Stimulated activated CD8-positive, alpha-beta memory T cell treated with anti-CD3 and anti-CD28 coated beads, Interleukin-4, amount 100 ng/mL, for 1 hour (primary cell): ENCODE measurements around the gene SORL1.

Experiments
- DNase-seq, 2 donors: peaks; one replicate each; pipeline ENCODE4 v3.0.0-alpha.2; 2020; ENCODE audit warnings: low read depth in 2 of 2, low spot score in 1 of 2

The SORL1 gene

DNA sequence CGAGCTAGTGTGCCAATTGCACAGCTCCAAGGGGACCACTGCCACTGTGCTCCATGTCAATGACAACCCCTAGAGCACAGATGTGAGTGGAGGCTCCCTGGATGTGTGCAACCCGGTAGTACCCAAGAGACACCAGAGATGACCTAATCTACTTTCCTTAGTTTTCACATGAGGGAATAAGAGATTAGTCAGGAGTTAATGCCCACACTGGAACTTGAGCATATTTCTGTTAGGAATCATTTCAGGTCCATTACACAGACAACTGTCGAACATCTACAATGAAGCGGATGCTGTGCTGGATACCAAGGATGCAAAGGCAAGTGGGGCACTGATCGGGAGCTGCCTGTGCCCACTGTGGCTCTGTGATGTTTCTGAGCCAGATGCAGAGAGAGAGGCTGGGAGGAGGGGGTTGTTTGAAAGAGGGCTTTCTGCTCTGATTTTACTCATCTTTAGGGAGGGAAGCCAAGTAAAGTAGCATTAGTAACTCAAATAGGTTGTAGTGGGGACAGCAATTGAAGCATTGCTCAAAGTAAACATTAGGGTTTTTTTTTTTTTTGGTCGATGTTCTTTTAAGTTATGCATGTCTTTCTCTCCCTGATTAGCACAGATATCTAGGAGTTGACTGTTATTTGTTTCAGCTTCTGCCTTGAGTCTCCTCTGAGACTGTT lies 83.1 kb downstream of the SORL1 start:
- DNase-seq = no peak

DNA sequence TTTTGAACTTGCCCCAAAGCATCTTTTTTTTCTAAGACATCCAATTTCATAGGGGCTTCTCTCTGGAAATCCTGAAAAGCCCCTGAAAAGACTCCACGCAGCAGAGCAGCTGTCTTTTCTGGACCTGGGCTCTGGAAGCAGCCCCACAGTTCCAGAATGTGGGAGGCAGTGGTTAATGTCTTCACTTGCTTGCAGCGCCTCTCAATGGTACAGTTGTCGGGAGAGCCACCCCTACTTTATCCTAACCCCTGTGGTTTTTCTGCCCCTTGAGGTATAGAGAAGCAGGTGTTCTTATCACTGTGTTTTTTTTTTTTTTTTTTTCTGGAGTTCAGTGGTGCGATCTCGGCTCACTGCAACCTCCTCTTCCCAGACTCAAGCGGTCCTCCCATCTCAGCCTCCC lies 84.0 kb downstream of the SORL1 start:
- DNase-seq = no peak

DNA sequence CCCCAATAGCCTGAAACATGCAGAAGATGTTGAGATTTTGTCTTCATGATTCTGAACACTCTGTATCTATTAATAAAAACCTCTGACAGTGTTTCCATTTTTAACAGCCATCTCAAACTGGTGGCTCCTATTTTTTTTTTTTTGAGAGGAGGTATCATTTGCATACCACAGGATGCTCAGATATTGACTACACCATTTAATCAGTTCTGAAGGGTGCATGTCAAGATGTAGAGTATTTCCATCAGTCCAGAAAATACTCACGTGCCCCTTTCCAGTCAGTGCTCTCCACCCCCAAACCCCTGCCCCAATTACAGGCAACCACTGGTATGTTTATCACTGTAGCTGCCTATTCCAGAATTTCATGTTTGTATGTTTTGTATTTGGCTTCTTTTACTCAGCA lies 85.9 kb downstream of the SORL1 start:
- no peak for DNase-seq

DNA sequence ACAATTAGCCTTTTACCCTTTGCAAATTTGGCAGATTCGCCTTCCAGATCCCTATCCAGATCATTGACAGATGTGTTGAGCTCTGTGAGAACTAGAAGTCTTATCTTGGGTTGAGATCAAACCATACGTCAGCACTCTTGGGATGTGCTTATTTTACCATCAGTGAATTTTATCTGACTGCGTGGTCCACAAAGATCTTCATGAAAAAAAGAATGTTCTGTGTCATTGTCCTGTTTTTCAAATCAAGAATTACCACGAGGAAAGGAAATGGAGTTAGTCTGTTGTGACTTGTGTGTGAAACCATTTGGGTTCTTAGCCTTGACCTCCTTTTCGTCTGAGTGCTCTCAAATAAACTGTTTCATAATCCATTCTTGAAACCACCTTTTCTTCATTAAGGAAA lies 86.9 kb downstream of the SORL1 start:
- DNase-seq = no peak

DNA sequence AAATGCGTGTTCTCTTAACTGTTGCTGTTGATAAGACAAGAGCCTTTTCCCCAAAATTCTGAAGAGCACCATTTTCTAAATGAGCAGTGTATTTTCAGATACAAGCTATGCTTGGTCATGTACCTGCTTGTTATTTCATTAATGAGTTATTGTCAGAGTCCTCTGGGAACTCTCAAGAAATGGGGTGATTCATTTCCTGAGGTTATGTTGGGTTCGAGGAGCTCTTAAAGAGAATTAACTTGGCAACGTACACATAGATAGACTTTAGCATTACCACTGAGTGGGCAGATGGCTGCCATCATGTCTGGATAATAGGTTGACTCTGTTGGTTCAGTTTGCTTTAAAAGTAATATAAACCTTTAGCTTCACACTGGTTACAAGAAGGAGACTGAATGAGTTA lies 88.5 kb downstream of the SORL1 start:
- DNase-seq = no peak

DNA sequence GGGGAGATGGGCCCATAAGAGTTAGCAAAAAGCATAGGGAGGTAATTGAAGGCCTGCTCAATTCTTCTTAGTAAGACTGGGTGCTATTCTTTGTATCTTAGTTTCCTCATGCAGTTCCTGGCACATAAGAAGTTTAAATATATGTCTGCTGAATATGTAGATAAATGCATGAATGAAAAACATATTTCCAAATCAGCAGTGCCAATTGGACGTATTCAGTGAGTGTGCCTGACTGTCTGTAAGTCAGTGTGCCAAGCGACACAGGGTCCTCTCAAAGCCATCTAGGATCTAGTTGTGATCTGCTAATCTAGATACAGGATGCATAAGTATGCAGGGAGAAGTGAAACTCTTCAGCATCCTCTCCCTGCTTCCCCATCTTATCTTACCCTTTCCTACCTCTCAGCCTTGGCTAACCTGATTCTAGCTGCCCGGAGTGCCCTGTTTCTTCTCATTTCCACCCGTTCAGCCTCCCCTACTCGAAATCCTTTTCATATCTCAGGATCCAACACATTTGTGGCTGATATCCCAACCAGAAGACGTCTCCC lies 91.8 kb downstream of the SORL1 start:
- no peak for DNase-seq

DNA sequence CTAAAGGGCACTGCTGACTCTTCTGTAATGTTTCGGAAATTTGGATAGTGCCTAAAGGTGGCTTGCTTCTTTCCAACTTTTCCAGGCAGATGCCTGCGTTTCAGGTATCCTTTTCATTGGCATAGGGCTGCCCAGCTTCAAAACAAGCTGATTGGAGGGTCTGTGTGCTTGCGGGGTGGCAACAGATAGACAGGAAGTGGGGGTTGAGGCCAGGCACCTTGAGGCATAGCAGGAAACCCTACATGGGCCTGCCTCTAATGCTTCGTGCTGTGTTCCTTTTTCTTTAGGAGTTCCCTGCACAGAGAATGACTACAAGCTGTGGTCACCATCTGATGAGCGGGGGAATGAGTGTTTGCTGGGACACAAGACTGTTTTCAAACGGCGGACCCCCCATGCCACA lies 92.8 kb downstream of the SORL1 start:
- DNase-seq = no peak

DNA sequence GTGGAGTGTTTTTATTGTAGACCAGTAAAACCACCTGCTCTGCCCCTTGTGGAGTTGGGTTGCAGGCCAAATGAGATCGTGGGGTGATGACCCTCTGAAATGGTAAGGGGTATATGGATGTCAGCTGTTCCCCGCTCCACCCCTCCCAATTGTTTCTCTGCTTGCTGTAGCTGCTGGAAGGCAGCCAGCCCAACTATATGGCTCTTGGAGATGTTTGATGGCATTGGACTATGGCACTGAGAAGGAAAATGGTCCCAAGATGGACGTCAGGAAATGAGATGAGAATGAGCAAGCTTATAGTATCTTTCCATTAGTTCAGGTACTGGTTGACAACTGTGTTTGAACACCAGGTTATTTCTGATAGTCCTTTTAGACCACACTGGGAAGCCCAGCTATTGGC lies 95.5 kb downstream of the SORL1 start:
- DNase-seq = no peak

DNA sequence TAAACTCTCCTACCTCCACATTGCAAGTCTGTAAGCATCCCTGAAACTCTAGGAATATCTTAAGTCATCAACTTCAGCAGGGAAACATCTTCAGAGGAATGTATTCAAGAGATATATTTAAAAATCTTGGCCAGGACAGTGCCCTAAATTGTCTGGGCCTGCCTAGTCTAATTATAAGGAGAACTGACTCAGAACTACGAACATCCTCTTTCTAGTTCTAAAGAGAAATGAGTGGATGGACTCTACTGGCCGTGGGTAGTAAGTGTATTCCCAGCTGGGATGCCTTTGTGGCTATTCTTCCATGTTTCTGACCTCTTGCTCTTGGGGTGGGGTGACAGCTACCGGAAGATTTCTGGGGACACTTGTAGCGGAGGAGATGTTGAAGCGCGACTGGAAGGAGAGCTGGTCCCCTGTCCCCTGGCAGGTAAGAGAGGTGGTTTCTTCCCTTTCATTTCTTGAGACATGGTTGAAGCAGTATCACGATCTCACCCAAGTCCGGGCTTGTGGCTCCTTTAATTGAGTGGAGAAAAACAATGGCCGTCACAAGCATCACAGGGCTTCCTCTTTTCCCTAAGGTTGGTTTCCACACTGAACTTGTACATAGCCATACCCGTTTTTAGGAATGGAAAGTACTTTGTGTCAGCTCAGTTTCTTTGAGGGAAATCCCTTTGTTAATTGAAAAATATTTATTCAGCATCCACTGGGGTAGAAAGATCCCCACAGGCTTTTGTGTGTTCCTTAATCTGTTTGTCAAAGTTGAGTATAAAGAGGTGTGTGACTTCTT lies 98.3 kb downstream of the SORL1 start:
- no peak for DNase-seq

DNA sequence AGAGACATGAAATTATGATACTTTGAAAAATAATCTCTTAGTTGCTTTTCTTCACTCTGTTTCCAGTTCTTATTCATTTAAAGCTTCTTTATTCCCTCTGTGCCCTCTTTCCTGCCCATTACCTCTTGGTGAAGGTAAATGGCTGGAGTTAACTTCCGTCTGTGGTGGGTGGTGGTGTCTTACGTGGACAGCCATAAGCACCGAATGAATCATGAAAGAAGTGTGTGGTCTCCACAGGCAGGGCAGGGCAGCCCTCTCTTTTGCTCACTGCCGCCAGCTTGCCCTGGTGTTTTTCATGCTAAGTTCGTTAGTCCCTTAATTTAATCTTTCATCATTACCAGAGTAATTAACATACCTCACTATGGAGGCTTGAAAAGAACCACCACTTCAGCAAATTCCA lies 99.3 kb downstream of the SORL1 start:
- no peak for DNase-seq

DNA sequence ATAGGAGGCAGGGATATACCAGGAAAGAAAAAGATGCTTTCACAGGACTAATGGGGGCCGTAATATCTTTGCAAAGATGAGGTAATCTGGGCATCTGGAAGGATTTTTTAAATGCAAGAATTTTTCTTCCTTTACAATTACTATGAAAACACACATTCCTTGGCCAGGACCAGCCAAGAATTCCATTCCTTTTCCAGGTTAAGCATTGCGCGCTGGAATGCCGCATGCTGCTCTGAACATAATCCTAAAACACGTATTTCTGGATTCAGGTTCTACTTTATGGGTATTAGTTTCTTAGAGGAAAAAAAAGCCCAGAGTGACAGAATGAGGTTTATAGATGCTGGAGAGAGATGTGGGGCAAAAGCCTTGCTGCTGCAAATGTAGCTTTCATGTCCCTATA lies 100.0 kb downstream of the SORL1 start:
- no peak for DNase-seq

DNA sequence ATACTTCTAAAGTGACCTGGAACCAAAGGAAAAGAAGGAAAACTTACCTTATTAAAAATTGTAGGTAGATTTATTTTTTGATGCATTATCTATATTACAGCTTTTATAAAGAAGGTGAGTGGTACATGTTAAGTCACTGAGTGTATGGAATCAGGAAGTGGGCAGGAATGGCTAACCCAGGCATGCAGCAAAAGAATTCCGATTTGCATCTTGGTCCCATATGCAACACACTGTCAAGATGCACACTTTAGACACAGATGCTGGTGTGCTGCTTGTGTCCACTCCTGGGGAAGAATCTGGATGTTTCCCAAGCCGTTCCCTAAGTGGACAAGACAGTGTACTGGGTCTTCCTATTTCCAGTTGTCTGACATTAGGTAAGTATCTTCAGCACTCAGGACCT lies 100.5 kb downstream of the SORL1 start:
- no peak for DNase-seq

DNA sequence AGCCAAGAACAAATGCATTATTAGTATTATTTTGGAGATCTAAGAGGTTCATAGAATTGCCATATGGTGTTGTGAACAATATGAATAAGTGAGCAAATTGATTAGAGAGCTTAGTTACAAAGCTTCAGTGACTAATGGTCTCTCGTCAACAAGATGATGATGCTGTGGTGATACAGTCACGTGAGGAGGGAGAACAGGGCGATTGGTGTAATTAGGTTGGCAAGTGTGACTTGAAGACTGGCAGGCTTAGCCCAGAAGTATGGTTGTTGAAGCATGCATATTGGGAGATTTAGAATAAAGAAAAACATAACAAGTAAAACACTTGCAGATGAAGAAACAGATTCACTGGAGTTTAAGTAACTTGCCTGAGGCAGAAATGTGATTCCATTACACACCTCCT lies 101.3 kb downstream of the SORL1 start:
- DNase-seq = no peak

DNA sequence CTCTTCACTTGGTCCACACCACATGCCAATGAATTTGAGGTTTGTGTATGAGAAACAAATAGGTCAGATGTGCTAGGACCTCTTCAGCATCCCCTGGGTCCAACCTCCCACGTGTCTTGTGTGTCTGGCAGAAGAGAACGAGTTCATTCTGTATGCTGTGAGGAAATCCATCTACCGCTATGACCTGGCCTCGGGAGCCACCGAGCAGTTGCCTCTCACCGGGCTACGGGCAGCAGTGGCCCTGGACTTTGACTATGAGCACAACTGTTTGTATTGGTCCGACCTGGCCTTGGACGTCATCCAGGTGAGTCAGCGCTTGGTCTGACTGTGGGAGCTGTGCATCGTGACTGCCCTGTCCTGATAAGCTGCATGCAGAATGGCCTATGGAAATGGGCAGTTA lies 101.7 kb downstream of the SORL1 start:
- no peak for DNase-seq

DNA sequence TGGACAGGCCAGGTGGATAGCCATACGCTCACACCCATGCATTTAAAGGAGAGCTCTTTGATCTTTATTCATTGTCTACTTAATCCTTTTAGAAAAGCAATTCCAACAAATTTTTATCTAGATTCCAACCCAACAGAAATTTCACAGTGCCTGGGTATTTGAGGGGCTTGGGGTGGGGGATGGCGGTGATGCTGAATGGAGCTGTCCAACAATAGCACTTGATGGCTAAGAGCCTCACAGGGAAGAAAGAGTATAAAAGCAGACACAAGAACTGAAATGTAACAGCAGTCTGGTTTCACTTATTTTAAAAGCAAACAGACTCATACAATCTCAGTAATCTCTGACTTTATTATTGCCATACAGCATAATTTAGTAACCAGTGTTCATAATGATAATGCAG lies 102.4 kb downstream of the SORL1 start:
- no peak for DNase-seq

DNA sequence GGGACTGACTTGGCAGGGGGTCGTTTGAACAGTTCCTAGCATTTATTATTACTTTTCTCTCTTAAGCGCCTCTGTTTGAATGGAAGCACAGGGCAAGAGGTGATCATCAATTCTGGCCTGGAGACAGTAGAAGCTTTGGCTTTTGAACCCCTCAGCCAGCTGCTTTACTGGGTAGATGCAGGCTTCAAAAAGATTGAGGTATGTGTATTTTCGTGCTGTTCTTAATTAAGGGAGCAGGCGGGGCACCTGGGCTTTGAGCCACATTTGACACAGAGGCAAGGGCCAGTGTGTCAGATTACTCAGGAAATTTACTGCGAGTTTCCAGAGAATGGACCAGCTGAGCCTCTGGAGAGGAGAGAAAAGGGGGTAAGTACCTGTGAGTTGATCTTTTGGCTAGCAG lies 103.0 kb downstream of the SORL1 start:
- DNase-seq = no peak

DNA sequence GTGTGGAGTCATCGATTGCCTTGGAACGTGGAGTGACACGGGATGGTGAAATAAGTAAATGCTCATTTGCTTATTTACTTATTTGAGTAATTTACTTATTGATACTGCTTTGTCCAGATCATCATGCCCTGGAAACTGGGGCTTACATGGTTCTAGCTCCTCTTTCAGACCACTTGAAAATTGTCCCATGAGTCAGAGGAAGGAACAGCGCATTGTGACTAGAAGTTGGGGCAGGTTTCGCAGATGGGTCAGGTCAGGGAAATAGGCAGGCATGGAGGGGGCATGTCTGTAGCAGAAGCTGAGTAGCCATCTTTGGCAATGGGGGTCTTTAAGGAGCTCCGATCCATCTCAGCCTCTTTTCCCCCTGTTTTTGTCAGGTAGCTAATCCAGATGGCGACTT lies 104.8 kb downstream of the SORL1 start:
- DNase-seq = no peak

DNA sequence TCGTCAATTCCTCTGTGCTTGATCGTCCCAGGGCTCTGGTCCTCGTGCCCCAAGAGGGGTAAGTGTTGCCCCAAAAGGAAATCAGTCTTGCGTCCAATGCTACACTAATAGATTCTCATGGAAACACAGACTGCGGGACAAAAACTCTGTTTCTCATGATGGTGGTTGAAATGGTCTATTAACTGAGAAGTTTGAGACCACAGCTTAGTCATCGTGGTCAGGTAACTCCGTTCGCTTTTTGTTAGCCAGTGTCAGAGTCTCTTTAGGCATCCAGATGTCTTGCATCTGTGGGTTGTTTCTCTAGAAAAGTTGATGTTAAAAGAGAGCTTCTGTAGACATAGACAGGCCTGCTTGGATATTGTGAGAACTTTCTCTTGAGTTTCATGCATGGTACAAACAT lies 105.2 kb downstream of the SORL1 start:
- DNase-seq = no peak

DNA sequence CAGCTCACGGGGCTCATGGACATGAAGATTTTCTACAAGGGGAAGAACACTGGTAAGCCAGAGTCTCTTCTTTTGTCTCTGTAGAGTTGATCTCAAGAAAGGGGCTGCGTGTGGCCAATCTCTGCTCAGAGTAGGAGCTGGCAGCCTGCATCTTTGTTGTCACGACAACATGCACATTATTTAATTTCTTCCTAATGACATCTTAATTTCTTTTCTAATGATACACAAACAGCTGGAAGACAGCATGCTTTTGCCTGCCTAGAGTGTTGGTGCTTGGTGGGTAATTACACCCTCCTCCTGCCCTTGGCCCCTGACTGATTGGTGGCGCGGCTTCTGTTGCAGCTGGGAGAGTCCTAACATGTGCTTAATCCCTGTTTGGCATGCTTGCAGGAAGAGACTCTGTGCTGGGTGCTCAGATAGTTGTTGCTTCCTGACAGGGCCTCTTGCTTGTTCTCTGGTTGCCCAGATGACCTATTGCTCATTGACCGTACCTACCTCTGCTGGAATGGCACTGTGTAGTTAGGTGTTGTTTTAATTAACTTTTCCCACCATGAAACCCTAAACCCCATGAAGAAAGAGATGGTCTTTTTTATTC lies 107.6 kb downstream of the SORL1 start:
- no peak for DNase-seq

DNA sequence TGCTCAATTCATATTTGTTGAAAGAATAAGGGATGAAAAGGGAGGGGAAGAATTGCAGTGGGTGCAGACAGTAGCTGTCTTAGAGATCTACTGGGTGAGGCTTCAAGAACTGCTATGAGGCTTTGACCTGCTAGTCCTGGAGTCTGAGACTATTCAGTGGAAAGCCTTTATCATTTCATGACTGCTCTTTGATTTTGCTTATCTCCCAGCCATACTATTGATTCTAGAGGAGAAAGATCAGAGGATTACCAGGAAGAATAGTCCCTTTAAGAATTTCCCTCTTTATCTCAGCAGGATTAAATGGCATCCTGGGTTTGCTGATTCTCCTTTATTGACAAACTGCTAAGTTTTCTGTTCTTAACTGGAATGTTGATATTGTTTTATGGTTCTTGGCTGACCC lies 108.1 kb downstream of the SORL1 start:
- no peak for DNase-seq

DNA sequence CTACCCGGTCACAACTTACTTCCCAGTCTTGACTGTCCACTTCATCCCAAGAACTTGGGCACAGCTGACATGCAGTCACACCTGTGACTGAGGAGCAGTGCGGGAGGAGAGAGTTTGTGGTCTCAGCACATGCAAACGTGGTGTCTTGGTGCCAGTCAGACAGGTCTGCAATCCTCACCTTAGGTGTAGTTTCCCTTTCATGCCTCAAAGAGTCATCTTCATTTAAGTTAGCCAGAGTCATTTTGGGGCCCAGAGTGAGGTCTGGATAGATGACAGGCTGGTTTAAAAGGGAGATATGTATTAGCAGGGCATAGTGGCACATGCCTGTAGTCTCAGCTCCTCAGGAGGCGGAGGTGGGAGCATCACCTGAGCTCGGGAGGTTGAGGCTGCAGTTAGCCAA lies 109.1 kb downstream of the SORL1 start:
- no peak for DNase-seq

DNA sequence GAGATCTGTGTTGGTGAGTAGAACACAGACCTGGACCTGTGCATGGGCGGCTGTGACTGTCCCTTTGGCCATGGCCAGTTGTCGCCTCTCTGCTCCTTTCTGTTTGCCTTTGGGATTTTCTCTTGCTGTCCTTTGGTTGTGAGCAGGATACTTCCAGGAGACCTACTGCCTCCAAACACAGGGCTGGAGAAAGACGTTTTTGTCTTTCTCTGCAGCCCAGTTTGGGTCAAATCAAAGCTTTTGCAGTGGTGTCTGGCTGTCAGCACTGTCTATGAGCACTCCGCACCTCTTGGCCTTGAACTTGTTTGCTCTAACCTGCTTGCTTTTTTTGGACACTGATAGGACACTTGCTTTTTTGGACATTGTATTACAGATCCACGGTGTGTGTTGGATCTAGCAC lies 109.6 kb downstream of the SORL1 start:
- DNase-seq = no peak
